Measurements from ENCODE around the gene STARD7. TPM values are rescaled to one million over a fixed set of nuclear protein-coding genes. Genes with fewer than 3 reads are reported as not detected.
"Not testable (repeated sequence)": the region's sequence is repeated elsewhere in the genome, so short reads cannot be mapped to it uniquely, and the experiment has no call there.

STARD7 gene
- total RNA-seq, 1 donor from 2014 or later = 238 TPM

DNA sequence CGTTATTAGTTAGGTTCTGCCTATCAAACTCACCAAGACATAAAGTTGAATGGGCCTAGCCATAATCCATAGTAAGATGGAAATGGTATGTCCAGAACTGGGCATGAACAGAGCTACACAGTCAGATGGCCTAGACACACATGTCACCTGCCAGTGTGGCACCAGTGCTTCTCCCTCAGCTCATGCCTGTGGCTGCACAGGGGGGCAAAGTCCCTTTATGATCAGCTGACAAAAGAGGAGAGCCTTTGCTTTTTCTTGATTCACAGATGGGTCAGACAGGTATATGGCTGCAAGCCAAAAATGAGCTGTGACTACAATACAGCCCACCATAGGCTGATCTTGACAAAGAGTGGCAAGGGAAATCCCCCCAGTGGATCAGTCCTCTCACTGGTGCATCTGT, 28.3 kb upstream of the STARD7 start:
- no peak for DNase-seq (ENCODE audit: low read depth in 2 of 2)

GRCh38 chr2:96233880-96234316, 25.3 kb upstream of the STARD7 start:
- no peak for DNase-seq (ENCODE audit: low read depth in 2 of 2)

DNA sequence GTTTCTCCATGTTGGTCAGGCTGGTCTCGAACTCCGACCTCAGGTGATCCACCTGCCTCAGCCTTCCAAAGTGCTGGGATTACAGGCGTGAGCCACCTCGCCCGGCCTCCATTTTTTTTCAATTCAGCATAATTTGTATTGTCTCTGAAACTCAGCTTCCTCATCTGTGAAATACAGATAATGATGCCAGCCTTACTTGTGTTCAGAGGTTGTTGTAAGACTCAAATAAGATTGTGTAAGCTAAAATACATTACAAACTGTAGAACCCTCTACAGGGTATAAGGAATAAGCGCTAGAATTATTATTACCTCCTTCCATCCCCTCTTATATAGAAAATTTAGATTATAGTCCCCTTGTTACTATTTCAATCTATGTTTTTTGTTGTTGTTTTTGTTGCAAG, 24.8 kb upstream of the STARD7 start:
- no peak for DNase-seq (ENCODE audit: low read depth in 2 of 2)

GRCh38 chr2:96231316-96231715, 22.7 kb upstream of the STARD7 start:
- no peak for DNase-seq (ENCODE audit: low read depth in 2 of 2)

- DNase-seq (ENCODE audit: low read depth in 2 of 2) = no peak
These were observed 16.4 kb upstream of the STARD7 start for GRCh38 chr2:96225016-96225533.

DNA sequence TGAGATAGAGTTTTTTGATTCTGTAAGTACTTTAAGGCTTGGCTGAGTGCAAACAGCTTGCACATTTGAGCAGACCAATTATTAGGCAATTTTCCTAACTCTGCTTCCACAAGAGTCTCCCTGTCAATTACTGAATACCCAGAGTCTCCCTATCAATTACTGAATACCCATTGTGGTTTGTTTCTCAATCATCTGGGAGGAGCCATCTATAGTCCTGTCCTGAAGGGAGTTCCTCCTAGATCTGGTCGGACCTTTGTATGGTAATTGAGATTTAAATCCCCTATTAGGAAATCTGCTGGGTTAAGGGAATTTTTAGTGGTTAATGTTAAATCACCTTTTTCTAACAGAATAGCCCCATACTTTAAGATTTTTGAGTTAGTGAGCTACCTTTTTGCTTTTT, 12.5 kb upstream of the STARD7 start:
- DNase-seq (ENCODE audit: low read depth in 2 of 2) = not testable (repeated sequence)

- not testable (repeated sequence) for DNase-seq (ENCODE audit: low read depth in 2 of 2)
These were observed 11.3 kb upstream of the STARD7 start for GRCh38 chr2:96219959-96220358.

GRCh38 chr2:96218508-96219131, 10.0 kb upstream of the STARD7 start:
- DNase-seq (ENCODE audit: low read depth in 2 of 2) = no peak

DNA sequence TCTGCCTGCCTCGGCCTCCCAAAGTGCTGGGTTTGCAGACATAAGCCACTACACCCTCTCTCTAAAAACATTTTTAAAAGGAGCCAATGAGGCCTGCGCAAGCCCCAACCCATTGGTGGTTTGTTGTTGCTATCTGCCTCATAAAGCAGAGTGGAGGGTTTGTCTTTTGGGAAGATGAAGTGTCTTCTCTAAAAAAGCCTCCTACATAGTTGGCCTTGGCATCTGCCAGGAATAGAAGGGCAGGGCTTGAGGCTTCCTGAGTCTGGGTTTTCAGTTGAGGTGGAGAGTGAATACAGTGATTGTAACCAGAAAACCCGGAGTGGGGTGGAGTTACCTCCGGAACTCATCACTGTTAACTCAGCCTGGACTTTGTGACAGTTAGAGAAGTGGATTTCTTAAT, 5.9 kb upstream of the STARD7 start:
- DNase-seq (ENCODE audit: low read depth in 2 of 2) = no peak

DNA sequence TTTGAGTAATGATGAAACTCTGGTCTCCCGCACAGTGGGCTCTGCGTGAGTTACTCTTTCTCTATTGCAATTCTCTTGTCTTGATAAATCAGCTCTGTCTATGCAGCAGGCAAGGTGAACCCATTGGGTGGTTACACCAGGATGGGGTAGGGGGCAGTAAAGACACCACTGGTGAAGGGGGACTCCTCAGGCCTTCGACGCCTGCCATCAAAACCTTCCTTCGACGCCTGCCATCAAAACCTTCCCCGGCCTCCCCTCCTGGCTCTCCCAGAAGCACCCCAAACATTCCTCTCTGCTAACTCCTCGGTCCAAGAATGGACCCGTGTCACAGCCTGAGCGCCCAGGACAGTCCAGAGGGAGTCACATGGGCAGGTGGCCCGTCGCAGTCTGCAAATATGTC, 4.8 kb upstream of the STARD7 start:
- DNase-seq (ENCODE audit: low read depth in 2 of 2) = no peak

DNA sequence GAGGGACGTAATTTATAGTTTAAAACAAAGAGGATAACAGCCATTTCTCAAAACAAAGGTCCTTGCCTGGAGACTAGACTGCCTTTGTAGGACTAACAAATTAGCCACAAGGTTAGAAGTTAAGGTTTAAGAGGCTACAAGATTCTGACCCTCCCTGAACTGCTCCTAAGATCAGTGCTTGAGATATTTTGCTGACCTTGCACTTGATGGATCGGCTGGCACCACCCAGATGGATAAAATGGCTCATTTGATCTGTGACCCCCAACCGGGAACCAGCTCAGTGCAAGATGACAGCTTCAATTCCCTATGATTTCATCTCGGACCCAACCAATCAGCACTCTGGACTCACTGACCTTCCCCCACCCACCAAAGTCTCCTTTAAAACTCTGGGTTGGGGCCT, 3.7 kb upstream of the STARD7 start:
- DNase-seq (ENCODE audit: low read depth in 2 of 2) = no peak

DNA sequence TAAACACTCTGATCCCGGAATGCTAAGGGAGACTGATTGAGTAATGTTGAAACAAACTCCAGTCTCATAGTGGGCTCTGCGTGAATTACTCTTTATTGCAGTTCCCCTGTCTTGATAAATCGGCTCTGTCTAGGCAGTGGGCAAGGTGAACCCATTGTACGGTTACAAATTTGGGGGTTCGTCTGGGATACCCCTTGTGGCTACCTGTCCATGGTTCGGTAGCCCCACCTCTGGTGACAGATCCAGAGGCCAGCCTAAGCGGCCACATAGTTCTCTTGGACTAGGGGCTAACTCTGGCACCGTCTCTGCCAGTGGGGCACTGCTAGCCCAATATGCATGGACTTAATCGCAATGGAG, 1.1 kb upstream of the STARD7 start:
- DNase-seq (ENCODE audit: low read depth in 2 of 2) = no peak

GRCh38 chr2:96209011-96209728, 543 bp upstream of the STARD7 start:
- no peak for DNase-seq (ENCODE audit: low read depth in 2 of 2)

DNA sequence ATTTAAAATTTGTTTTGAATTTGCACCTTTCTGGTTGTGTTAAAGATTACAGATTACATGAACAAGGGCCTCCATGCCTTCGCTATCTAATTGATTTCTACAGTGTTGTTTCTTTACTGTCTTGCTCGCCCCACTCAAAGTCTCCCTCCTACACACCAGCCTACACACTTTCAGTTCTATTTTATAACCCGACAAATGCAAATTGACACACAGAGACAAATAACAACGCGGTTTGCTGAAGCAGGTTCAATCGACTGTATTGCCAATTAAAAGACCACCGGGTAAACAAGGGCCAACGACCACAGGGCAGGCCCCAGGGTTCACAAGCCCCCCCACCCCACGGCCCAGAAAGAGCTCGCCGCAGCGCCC, 869 bp downstream of the STARD7 start:
- DNase-seq (ENCODE audit: low read depth in 2 of 2) = no peak

DNA sequence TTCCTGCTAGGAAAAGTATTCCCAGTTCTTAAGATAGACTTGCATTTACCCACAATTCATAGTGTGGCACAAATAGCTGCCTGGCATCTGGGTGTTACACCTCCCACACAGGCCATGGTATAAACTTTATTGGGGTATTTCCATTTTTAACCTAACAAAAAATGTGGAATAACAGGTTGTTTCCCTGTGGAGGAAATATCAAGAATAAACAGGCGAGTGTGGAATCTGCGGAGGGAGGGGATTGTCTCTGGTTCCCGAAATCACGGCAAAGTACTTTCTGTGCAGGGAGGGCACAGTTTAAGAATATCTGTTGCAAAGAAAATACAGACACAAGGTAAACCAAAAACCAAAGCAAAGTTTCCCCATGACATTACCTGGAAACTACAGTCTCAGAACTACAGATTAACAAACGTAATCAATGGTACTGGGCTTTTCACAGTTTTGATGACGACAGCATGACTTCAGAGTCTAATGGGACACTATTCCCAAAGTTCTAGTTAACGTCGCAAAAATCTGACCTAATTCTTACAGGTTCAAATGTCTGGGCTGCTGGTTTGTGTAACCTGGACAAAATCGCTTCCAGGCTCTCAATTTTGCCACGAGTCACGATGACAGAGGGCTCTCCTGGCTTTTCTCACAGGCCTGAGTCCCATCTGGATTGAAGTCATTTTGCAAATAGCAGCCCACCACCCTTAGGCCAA, 1.4 kb downstream of the STARD7 start:
- peak in 1 of 2 donors; percentile 32 for DNase-seq (ENCODE audit: low read depth in 2 of 2)

DNA sequence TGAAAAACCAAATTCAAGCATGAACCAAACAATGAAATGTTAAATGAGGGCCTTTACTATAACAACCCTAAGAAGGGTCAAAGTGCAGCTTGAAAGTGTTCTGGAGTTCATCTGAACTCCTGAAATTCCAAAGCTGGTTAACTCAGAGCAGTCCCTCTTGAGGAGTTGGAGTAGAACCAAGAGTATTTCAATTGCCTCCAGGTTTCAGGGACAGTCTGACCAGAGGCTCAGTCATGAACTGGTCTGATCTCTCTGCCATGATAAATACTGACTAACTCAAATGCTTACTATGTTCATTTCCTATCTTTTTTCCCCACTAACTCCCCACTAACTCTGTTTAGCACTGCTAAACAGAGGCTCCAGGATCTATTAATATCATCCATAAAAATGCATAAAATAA, 2.7 kb downstream of the STARD7 start:
- DNase-seq (ENCODE audit: low read depth in 2 of 2) = peak in 1 of 2 donors; percentile 56

DNA sequence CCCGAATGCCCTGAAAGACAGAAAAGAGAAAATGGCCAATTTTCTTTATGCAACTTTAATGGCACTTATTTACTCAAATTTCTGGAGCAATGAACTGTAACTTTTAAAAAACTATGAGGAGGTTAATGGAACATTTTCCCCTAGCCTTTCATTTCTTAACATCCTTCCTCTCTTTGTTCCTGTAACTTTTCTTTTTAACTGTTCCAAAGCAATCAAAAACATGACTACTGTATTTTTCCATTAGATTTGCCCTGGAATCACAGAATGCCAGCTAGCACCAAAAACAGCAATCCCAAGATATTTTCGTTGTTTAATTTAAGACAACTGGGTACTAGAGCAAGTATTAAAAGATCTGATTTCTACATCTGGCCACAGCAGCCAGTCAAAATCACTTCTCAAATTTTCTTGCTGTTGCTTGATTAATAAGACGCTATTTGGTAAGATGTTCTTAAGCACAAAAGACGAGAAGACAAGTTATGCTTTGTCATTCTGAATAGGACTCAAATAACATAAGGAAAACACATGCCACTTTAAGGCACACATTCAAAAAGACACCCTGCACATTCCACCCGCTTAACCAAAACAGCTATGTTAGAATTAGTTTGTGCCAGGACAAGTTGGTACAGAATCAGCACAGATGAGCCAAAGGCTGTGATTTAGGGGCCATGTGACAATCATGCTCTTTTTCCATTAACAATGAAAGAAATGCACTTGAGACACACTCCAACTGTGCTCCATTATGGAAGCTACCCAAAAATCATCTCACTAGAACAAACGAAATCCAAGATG, 3.6 kb downstream of the STARD7 start:
- peak; percentile 76 for DNase-seq (ENCODE audit: low read depth in 2 of 2)

DNA sequence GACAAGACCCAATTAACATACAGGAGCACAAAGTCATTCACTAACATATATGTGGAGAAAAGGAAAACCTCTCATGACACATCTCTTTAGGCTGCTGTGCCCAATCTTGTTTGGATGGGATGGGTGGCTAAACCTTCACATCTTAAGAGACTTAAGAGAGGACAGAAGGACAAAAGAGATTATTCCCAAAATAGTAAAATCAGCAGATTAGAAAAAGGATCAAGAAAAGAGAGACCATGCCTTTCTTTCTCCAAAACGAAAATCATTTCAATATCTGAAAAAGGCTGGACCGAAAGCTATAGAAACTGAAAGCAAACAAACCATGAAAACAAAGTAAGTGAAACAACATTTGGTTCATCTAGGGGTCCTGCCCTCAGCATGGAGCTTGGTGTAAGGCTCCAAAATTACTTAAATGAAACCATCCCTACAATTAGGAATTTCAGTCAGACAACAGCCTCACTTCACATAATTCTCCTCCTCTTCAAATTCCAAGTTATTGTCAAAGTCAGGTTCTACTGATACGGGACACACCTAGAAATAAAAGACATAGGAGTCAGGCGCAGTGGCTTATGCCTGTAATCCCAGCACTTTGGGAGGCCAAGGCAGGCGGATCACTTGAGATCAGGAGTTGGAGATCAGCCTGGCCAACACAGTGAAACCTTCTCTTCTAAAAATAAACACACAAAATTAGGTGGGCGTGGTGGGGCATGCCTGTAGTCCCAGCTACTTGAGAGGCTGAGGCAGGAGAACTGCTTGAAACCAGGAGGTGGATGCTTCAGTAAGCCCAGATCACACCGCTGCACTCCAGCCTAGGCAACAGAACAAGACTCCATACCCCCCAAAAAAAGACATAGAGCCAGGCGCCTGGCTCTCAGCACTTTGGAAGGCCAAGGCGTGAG, 5.2 kb downstream of the STARD7 start:
- peak; percentile 12 to 31 for DNase-seq (ENCODE audit: low read depth in 2 of 2)

GRCh38 chr2:96202152-96202854, 6.3 kb downstream of the STARD7 start:
- no peak for DNase-seq (ENCODE audit: low read depth in 2 of 2)

- DNase-seq (ENCODE audit: low read depth in 2 of 2) = no peak
These were observed 7.3 kb downstream of the STARD7 start for GRCh38 chr2:96201338-96201737.
